ENCODE data around the gene LYPD3. TPM values are rescaled to one million over a fixed set of nuclear protein-coding genes. Genes with fewer than 3 reads are reported as not detected.

LYPD3 gene
- total RNA-seq, 1 experiment from 2014 or later: 0.46 TPM

DNA sequence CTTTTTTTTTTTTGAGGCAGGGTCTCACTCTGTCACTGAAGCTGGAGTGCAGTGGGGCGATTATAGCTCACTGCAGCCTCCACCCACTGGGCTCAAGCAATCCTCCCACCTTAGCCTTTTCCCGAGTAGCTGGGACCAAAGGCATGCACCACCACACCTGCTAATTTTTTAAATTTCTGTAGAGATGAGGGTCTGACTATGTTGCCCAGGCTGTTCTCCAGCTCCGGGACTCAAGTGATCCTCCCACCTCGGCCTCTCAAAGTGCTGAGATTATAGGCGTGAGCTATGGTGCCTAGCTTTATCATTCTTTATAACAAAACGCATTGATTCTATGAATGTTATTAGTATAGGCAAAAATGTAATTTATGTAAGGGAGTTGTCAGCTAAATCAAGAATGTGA is 17.9 kb upstream of the LYPD3 start:
- no peak for DNase-seq (ENCODE audit: low read depth, low spot score)
- Histone ChIP-seq H3K27me3 (ENCODE audit: control insufficient read depth, insufficient read depth, low read length) (no peaks in the 10 kb centered on the region), H3K9me3 (ENCODE audit: control insufficient read depth, insufficient read depth, low read depth, low read length) (no peaks in the 10 kb centered on the region), H3K36me3 (ENCODE audit: control insufficient read depth, insufficient read depth, low read length) (no peaks in the 10 kb centered on the region), H3K27ac (ENCODE audit: low read length) (no peak overlapping the region), H3K4me1 (ENCODE audit: control insufficient read depth, insufficient read depth, low read length) (no peaks in the 10 kb centered on the region), H3K4me3 (ENCODE audit: low read depth in 2 of 2, low read length in 2 of 2) (no peak overlapping the region)
- no peak for TF ChIP-seq TCF7L2 (IDR thresholded peaks at IDR 0.05; ENCODE audit: low read depth, low read length)
- intact Hi-C loops (cut with micrococcal nuclease; ENCODE audit: unreplicated experiment) (no loop called here), in situ Hi-C loops (cut with HindIII; ENCODE audit: low pct_unique_long_range_greater_than_20kb, low sequenced_read_pairs) (no loop called here)
- no TSS peak for BruUV-seq (replicated peaks)
- no peak for ATAC-seq
- ChIA-PET POLR2A (no interaction called here), CTCF (no interaction called here)

DNA sequence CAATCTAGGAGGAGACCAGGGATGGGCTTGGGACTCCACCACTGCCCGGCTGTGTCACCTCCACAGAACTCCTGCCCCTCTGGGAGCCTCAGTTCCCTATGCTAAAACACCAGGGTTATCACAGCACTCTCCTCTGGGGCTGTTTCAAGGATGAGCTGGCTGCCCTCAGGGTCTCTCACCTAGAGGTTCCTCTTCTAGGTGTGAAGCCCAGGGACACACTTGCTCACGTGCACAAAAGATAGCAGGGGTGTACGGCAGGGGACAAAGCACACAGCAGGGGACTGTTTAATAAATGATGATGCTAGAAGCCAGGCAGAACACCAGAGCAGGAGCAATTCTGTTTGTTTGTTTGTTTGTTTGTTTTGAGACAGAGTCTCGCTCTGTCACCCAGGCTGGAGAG is 16.8 kb upstream of the LYPD3 start:
- ATAC-seq: no peak
- DNase-seq (ENCODE audit: low read depth, low spot score): no peak
- TF ChIP-seq SIN3A (IDR thresholded peaks at IDR 0.05; ENCODE audit: borderline replicate concordance, insufficient read depth, low read depth, low read length) (no peak), POLR2AphosphoS5 (IDR thresholded peaks at IDR 0.05; ENCODE audit: low read depth, low read length) (no peak), TCF7L2 (IDR thresholded peaks at IDR 0.05; ENCODE audit: low read depth, low read length) (no peak)
- TF ChIP-seq, protein P1, sequence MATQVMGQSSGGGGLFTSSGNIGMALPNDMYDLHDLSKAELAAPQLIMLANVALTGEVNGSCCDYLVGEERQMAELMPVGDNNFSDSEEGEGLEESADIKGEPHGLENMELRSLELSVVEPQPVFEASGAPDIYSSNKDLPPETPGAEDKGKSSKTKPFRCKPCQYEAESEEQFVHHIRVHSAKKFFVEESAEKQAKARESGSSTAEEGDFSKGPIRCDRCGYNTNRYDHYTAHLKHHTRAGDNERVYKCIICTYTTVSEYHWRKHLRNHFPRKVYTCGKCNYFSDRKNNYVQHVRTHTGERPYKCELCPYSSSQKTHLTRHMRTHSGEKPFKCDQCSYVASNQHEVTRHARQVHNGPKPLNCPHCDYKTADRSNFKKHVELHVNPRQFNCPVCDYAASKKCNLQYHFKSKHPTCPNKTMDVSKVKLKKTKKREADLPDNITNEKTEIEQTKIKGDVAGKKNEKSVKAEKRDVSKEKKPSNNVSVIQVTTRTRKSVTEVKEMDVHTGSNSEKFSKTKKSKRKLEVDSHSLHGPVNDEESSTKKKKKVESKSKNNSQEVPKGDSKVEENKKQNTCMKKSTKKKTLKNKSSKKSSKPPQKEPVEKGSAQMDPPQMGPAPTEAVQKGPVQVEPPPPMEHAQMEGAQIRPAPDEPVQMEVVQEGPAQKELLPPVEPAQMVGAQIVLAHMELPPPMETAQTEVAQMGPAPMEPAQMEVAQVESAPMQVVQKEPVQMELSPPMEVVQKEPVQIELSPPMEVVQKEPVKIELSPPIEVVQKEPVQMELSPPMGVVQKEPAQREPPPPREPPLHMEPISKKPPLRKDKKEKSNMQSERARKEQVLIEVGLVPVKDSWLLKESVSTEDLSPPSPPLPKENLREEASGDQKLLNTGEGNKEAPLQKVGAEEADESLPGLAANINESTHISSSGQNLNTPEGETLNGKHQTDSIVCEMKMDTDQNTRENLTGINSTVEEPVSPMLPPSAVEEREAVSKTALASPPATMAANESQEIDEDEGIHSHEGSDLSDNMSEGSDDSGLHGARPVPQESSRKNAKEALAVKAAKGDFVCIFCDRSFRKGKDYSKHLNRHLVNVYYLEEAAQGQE (IDR thresholded peaks at IDR 0.05; ENCODE audit: insufficient read depth in 1 of 2, low read depth in 2 of 2, low read length in 1 of 2): no peak
- TF ChIP-seq, protein P2, sequence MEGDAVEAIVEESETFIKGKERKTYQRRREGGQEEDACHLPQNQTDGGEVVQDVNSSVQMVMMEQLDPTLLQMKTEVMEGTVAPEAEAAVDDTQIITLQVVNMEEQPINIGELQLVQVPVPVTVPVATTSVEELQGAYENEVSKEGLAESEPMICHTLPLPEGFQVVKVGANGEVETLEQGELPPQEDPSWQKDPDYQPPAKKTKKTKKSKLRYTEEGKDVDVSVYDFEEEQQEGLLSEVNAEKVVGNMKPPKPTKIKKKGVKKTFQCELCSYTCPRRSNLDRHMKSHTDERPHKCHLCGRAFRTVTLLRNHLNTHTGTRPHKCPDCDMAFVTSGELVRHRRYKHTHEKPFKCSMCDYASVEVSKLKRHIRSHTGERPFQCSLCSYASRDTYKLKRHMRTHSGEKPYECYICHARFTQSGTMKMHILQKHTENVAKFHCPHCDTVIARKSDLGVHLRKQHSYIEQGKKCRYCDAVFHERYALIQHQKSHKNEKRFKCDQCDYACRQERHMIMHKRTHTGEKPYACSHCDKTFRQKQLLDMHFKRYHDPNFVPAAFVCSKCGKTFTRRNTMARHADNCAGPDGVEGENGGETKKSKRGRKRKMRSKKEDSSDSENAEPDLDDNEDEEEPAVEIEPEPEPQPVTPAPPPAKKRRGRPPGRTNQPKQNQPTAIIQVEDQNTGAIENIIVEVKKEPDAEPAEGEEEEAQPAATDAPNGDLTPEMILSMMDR (IDR thresholded peaks at IDR 0.05): no peak
- Histone ChIP-seq H3K27me3 (ENCODE audit: control insufficient read depth, insufficient read depth, low read length) (no peaks in the 10 kb centered on the region), H3K36me3 (ENCODE audit: control insufficient read depth, insufficient read depth, low read length) (no peaks in the 10 kb centered on the region), H3K4me3 (ENCODE audit: low read depth in 2 of 2, low read length in 2 of 2) (no peak overlapping the region), H3K4me1 (ENCODE audit: control insufficient read depth, insufficient read depth, low read length) (no peaks in the 10 kb centered on the region), H3K27ac (ENCODE audit: low read length) (no peak overlapping the region), H3K9me3 (ENCODE audit: control insufficient read depth, insufficient read depth, low read depth, low read length) (no peaks in the 10 kb centered on the region)
- intact Hi-C loops (cut with micrococcal nuclease; ENCODE audit: unreplicated experiment) (no loop called here), in situ Hi-C loops (cut with HindIII; ENCODE audit: low pct_unique_long_range_greater_than_20kb, low sequenced_read_pairs) (no loop called here)
- ChIA-PET CTCF (no interaction called here), POLR2A (no interaction called here)
- no TSS peak for BruUV-seq (replicated peaks)

DNA sequence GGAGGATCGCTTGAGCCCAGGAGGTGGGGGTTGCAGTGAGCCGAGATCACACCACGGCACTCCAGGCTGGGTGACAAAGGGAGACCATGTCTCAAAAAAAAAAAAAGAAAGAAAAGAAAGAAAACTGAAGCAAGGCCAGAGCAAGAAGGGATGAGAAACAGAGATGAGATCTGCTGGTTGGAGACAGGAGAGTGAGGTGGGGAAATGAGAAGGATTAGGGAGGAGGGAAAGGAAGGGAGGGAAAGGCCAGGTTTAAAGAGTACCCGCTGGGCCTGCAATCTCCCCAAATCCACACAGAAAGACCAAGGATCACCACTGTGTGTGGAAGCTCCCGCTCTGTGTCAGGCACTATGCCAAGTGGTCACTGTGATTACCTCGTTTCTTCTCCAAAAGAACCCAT is 16.3 kb upstream of the LYPD3 start:
- no peak overlapping the region for H3K27ac ChIP-seq (ENCODE audit: low read length)
- H3K4me3 ChIP-seq (ENCODE audit: low read depth in 2 of 2, low read length in 2 of 2): no peak overlapping the region
- in situ Hi-C loops (cut with HindIII; ENCODE audit: low pct_unique_long_range_greater_than_20kb, low sequenced_read_pairs): no loop called here
- intact Hi-C loops (cut with micrococcal nuclease; ENCODE audit: unreplicated experiment): no loop called here
- TF ChIP-seq POLR2AphosphoS5 (IDR thresholded peaks at IDR 0.05; ENCODE audit: low read depth, low read length): no peak
- TF ChIP-seq, protein P1 (IDR thresholded peaks at IDR 0.05; ENCODE audit: insufficient read depth in 1 of 2, low read depth in 2 of 2, low read length in 1 of 2): no peak
- TF ChIP-seq, protein P2 (IDR thresholded peaks at IDR 0.05): no peak
- TF ChIP-seq TCF7L2 (IDR thresholded peaks at IDR 0.05; ENCODE audit: low read depth, low read length): no peak
- CTCF ChIA-PET: no interaction called here
- H3K36me3 ChIP-seq (ENCODE audit: control insufficient read depth, insufficient read depth, low read length): no peaks in the 10 kb centered on the region
- BruUV-seq (replicated peaks): no TSS peak
- ATAC-seq (no peak), DNase-seq (ENCODE audit: low read depth, low spot score) (no peak)
- no peaks in the 10 kb centered on the region for H3K27me3 ChIP-seq (ENCODE audit: control insufficient read depth, insufficient read depth, low read length)
- H3K9me3 ChIP-seq (ENCODE audit: control insufficient read depth, insufficient read depth, low read depth, low read length): no peaks in the 10 kb centered on the region
- POLR2A ChIA-PET: no interaction called here
- no peaks in the 10 kb centered on the region for H3K4me1 ChIP-seq (ENCODE audit: control insufficient read depth, insufficient read depth, low read length)

Measured in Panc1 (cell line).